Vagina (tissue), 2 donors: Measurements from ENCODE around the gene MRPS22.

ENCODE experiments used
- CTCF ChIP-seq, 3 experiments: fragments of 450-650 bp in 2 of 3; fragments of 200-600 bp in 1 of 3; sonication (generic) in 1 of 3; IDR thresholded peaks; one replicate each; pipeline ENCODE4 v1.5.1; 2017 to 2019; ENCODE audit warnings: antibody characterized with exemption in 3 of 3, mild to moderate bottlenecking in 2 of 3, moderate library complexity in 2 of 3
- POLR2A ChIP-seq, 2 donors: fragments of 450-650 bp; IDR thresholded peaks; one replicate each; pipeline ENCODE4 v1.6.1; 2017; ENCODE audit warnings: antibody characterized with exemption in 2 of 2, mild to moderate bottlenecking in 2 of 2, moderate library complexity in 2 of 2
- POLR2AphosphoS5 ChIP-seq, 2 donors: sonication (generic); formaldehyde crosslinking; IDR thresholded peaks; one replicate each; pipeline ENCODE4 v1.9.0; 2017; ENCODE audit warnings: antibody characterized with exemption in 2 of 2, mild to moderate bottlenecking in 2 of 2, low read depth in 1 of 2; ENCODE audit not compliant: insufficient read depth in 1 of 2

GRCh38 chr3:139318826-139319225, 25.0 kb upstream of the MRPS22 start:
- TF ChIP-seq CTCF (IDR thresholded peaks at IDR 0.05) (no peak), POLR2A (IDR thresholded peaks at IDR 0.05) (no peak), POLR2AphosphoS5 (IDR thresholded peaks at IDR 0.05; ENCODE audit: insufficient read depth in 1 of 2, low read depth in 1 of 2) (no peak)
